WERI-Rb-1 (cell line): Measurements from ENCODE around the gene JPH2.

Source experiments
- DNase-seq: peaks from one replicate; pipeline ENCODE4 v3.0.0-alpha.2; 2020
- H3K27ac ChIP-seq: fragments of 250-450 bp; sonication (Bioruptor Pico); 2 replicates; pipeline ENCODE4 v1.5.1; 2020; ENCODE audit warnings: mild to moderate bottlenecking, moderate library complexity
- H3K27me3 ChIP-seq: fragments of 250-450 bp; sonication (Bioruptor Pico); 2 replicates; pipeline ENCODE4 v1.5.1; 2021; ENCODE audit warnings: mild to moderate bottlenecking, low read depth, moderate library complexity; ENCODE audit not compliant: insufficient read depth, severe bottlenecking
- H3K36me3 ChIP-seq: fragments of 250-450 bp; sonication (Bioruptor Pico); 2 replicates; pipeline ENCODE4 v1.5.1; 2020; ENCODE audit warnings: mild to moderate bottlenecking, moderate library complexity
- H3K4me3 ChIP-seq: 2 replicates; pipeline ENCODE4 v1.5.1; 2011; ENCODE audit warnings: low read depth, mild to moderate bottlenecking, control low read depth, low read length
- H3K9me3 ChIP-seq: fragments of 250-450 bp; sonication (Bioruptor Pico); 2 replicates; pipeline ENCODE4 v1.5.1; 2021; ENCODE audit warnings: mild to moderate bottlenecking, moderate library complexity; ENCODE audit not compliant: severe bottlenecking
- TF ChIP-seq, protein P1 (sequence below): IDR thresholded peaks from 2 replicates; pipeline ENCODE4 v1.5.1; 2011; ENCODE audit warnings: low read depth, mild to moderate bottlenecking, control low read depth, inconsistent platforms, low read length

The JPH2 gene

DNA sequence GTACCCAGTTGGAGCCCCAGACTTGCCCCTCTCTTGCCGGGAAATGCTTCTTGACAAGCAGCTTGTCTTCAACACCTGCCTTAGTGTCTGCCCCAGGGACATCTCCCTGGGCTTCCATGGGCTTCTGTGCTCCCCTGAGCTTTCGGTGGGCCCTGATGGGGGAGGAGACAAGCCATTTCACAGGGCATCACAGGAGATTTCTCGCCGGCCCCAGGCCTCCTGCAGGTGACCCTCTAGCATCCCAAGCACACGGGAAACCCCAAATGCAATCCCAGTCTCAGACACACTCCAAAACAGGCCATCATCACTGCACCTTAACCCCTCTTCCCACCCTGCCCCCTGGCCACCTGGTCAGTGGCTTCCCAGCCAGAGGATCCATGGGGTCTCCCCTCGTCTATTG lies 74.5 kb downstream of the JPH2 start:
- TF ChIP-seq, protein P1, sequence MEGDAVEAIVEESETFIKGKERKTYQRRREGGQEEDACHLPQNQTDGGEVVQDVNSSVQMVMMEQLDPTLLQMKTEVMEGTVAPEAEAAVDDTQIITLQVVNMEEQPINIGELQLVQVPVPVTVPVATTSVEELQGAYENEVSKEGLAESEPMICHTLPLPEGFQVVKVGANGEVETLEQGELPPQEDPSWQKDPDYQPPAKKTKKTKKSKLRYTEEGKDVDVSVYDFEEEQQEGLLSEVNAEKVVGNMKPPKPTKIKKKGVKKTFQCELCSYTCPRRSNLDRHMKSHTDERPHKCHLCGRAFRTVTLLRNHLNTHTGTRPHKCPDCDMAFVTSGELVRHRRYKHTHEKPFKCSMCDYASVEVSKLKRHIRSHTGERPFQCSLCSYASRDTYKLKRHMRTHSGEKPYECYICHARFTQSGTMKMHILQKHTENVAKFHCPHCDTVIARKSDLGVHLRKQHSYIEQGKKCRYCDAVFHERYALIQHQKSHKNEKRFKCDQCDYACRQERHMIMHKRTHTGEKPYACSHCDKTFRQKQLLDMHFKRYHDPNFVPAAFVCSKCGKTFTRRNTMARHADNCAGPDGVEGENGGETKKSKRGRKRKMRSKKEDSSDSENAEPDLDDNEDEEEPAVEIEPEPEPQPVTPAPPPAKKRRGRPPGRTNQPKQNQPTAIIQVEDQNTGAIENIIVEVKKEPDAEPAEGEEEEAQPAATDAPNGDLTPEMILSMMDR: no peak
- Histone ChIP-seq H3K9me3 (peaks cover 8% of the 10 kb centered on the region), H3K36me3 (no peaks in the 10 kb centered on the region), H3K27me3 (peaks cover 13% of the 10 kb centered on the region), H3K4me3 (no peak overlapping the region), H3K27ac (no peak overlapping the region)
- no peak for DNase-seq

DNA sequence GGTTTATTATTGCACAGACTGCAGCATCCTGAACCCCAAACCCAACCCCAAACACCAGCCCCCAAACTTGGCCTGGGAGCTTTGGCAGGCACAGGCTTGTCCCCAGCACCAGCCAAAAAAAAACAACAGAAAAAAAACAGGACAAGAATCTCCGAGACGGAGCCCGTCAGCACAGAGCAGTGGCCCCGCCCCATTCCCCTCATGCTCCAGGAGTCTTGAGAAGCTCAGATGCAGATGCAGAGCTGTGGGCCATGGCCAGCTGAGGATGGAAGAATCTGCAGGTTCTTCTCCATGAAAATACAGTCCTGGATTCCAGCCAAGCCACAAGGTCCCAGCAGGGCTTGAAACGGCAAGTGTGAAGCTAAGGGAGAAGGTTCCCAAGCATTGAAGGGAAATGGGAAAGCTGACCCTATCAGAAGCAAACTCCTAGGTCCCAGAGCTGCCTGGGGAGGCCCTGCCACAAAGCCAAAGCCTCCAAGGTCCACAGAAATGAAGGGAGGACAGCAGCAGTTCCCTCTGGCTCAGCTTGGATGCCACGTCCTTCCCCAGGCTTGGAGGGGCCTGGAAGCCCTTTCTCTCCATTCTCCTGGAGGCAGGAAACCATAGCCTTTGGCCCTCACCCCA lies 75.2 kb downstream of the JPH2 start:
- H3K4me3 ChIP-seq: no peak overlapping the region
- H3K27me3 ChIP-seq: peaks cover 17% of the 10 kb centered on the region
- H3K36me3 ChIP-seq: no peaks in the 10 kb centered on the region
- no peak overlapping the region for H3K27ac ChIP-seq
- TF ChIP-seq, protein P1: no peak
- peaks cover 10% of the 10 kb centered on the region for H3K9me3 ChIP-seq
- DNase-seq: no peak

DNA sequence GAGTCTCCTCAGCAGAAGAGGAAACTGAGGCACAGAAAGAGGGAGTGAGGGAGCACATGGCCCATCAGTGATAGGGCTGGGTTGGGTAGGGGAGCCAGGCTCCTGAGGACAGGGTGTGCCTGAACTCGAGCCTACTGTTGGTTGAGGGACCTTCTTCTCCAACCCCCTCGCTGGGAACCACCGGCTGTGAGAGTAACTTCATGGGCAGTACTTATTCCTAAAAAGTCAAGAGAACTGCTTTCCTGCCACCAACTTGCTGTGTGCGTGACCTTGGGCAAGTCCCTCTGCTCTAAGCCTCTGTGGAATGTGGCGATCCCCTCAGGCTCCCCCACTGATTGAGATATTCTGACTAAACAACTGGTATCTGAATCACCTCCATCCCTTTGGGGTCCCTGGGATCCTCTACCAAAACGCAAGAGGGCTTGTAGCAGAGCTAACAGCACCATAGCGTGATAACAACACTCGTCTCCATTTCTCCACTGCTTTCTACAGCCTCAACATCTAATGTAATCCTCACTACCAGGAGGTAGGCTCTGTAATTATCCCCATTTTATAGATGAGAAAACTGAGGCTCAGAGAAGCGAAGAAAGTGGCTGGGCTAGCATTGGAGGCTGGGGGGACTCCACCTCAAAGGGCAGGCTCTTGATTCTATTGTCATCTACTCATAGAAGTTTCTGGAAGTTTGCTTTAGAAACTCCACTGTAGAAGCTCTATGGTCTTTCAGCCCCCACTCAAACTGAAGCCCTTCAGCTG lies 76.0 kb downstream of the JPH2 start:
- DNase-seq: no peak
- H3K27ac ChIP-seq: no peak overlapping the region
- no peaks in the 10 kb centered on the region for H3K36me3 ChIP-seq
- peaks cover 10% of the 10 kb centered on the region for H3K9me3 ChIP-seq
- TF ChIP-seq, protein P1: no peak
- no peak overlapping the region for H3K4me3 ChIP-seq
- peaks cover 14% of the 10 kb centered on the region for H3K27me3 ChIP-seq

DNA sequence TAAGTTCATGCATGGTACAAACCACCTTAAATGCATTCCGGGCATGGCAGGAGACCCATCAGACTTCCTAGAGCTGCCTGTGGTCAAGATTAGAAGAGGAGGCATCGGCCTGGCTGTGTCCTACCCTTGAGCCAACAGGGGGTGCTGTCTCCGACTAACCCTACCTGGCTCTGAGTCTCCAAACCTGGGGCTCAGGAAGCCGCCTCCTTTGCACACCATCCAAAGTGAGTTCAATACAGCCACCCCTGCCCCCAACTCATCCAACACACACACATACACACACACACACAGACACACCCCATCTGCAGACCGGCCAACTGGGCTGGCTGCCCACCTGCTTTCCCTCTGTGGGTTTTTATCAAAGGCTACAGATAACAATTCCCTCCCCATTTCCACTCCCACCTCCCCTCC lies 77.0 kb downstream of the JPH2 start:
- peaks cover 10% of the 10 kb centered on the region for H3K9me3 ChIP-seq
- DNase-seq: no peak
- TF ChIP-seq, protein P1: peak; percentile 59
- no peak overlapping the region for H3K27ac ChIP-seq
- H3K27me3 ChIP-seq: peaks cover 17% of the 10 kb centered on the region
- H3K4me3 ChIP-seq: no peak overlapping the region
- H3K36me3 ChIP-seq: no peaks in the 10 kb centered on the region

DNA sequence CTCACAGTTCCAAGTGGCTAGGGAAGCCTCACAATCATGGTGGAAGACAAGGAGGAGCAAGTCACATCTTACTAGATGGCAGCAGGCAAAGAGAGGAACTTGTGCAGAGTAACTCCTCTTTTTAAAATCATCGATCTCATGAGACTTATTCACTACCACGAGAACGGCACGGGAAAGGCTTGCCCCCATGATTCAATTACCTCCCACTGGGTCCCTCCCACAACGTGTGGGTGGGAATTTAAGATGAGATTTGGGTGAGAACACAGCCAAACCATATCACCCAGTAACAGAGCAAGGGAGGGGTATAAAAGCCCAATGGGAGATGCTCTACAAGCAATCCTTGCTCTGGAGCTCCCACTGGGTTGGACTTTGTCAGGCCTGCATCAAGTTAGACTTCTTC lies 80.4 kb downstream of the JPH2 start:
- Histone ChIP-seq H3K27ac (no peak overlapping the region), H3K9me3 (peaks cover 13% of the 10 kb centered on the region), H3K27me3 (peaks cover 23% of the 10 kb centered on the region), H3K36me3 (no peaks in the 10 kb centered on the region), H3K4me3 (no peak overlapping the region)
- no peak for DNase-seq
- TF ChIP-seq, protein P1: no peak
